Caco-2 (cell line): Measurements from ENCODE around the gene PGC. TPM values are rescaled to one million over a fixed set of nuclear protein-coding genes. Genes with fewer than 3 reads are reported as not detected.

ENCODE experiments used
- BruUV-seq: library from RNA; stranded (reverse); fragments of 400-500 nt; replicated peaks from 2 replicates; lab custom pipeline; 2021; lab: Mats Ljungman, UMichigan
- CTCF ChIA-PET: fragments of 300-600 bp; sonication (Branson Sonifier 250); formaldehyde crosslinking; loops from one replicate; lab custom pipeline; 2022; ENCODE audit warnings: antibody characterized with exemption; lab: Charles Lee
- POLR2A ChIA-PET: fragments of 300-600 bp; sonication (Branson Sonifier 250); formaldehyde crosslinking; loops from one replicate; lab custom pipeline; 2022; ENCODE audit warnings: antibody characterized with exemption; lab: Charles Lee
- DNase-seq, 2 experiments: peaks; one replicate each; pipeline versions ENCODE4 v3.0.0 to v3.0.0-alpha.2; 2020 to 2022
- H3K27me3 ChIP-seq: replicated peaks from 2 replicates; pipeline ENCODE4 v1.6.0; 2011; ENCODE audit warnings: low read length; ENCODE audit not compliant: control insufficient read depth, insufficient read depth
- H3K36me3 ChIP-seq: 2 replicates; pipeline ENCODE4 v1.5.1; 2011; ENCODE audit warnings: low read length; ENCODE audit not compliant: control insufficient read depth, insufficient read depth
- H3K4me1 ChIP-seq: fragments of 250-450 bp; sonication (Bioruptor Pico); 2 replicates; pipeline ENCODE4 v1.5.1; 2020; ENCODE audit warnings: mild to moderate bottlenecking
- H3K4me3 ChIP-seq: 2 replicates; pipeline ENCODE4 v1.5.1; 2011; ENCODE audit warnings: low read depth, mild to moderate bottlenecking, control low read depth, low read length
- H3K9me3 ChIP-seq: fragments of 250-450 bp; sonication (Bioruptor Pico); 2 replicates; pipeline ENCODE4 v1.5.1; 2020; ENCODE audit warnings: mild to moderate bottlenecking, moderate library complexity
- H3K27ac Mint-ChIP-seq: one replicate; pipeline ENCODE4 v1.8.0; 2022; ENCODE audit warnings: mixed read lengths; ENCODE audit not compliant: unreplicated experiment
- H3K27me3 Mint-ChIP-seq: one replicate; pipeline ENCODE4 v1.8.0; 2022; ENCODE audit warnings: mixed read lengths; ENCODE audit not compliant: insufficient read depth, unreplicated experiment
- H3K36me3 Mint-ChIP-seq: one replicate; pipeline ENCODE4 v1.8.0; 2022; ENCODE audit warnings: mild to moderate bottlenecking, mixed read lengths; ENCODE audit not compliant: insufficient read depth, unreplicated experiment
- H3K4me1 Mint-ChIP-seq: one replicate; pipeline ENCODE4 v1.8.0; 2022; ENCODE audit warnings: low read depth, mixed read lengths; ENCODE audit not compliant: unreplicated experiment
- H3K4me3 Mint-ChIP-seq: one replicate; pipeline ENCODE4 v1.8.0; 2022; ENCODE audit warnings: mild to moderate bottlenecking, moderate library complexity, mixed read lengths; ENCODE audit not compliant: unreplicated experiment
- H3K9me3 Mint-ChIP-seq: one replicate; pipeline ENCODE4 v1.8.0; 2022; ENCODE audit warnings: mixed read lengths; ENCODE audit not compliant: unreplicated experiment
- CTCF ChIP-seq, 2 experiments: fragments of 200-600 bp in 1 of 2; IDR thresholded peaks; 1 replicate in 1 of 2; 2 replicates in 1 of 2; pipeline versions ENCODE4 v1.5.1 to v1.8.0; 2011 to 2022; ENCODE audit warnings: antibody characterized with exemption in 1 of 2, control low read depth in 1 of 2, inconsistent platforms in 1 of 2, low read depth in 1 of 2, low read length in 1 of 2, mild to moderate bottlenecking in 1 of 2, moderate library complexity in 1 of 2; ENCODE audit not compliant: insufficient read depth in 1 of 2, severe bottlenecking in 1 of 2, unreplicated experiment in 1 of 2
- intact Hi-C: fragments of 100-400 bp; cut with micrococcal nuclease; formaldehyde crosslinking; loops from one replicate; pipeline ENCODE4 v1.10.0; 2022; ENCODE audit not compliant: unreplicated experiment
- total RNA-seq: library from RNA; stranded (reverse); gene quantifications from 2 replicates; pipeline ENCODE4 v1.2.3, GENCODE V29; 2022

Gene PGC
- total RNA-seq, 1 experiment from 2014 or later, result 12.2 TPM

GRCh38 chr6:41771058-41771983 is 24.1 kb upstream of the PGC start:
- ChIA-PET CTCF (no interaction called here), POLR2A (no interaction called here)
- peaks cover 2% of the 10 kb centered on the region; the same call in 1 of the 2 replicates for H3K36me3 ChIP-seq
- H3K9me3 ChIP-seq, result no peaks in the 10 kb centered on the region
- BruUV-seq, result no TSS peak
- intact Hi-C loops, result no loop called here
- Mint-ChIP-seq H3K9me3 (no peaks in the 10 kb centered on the region), H3K4me1 (peaks cover 6% of the 10 kb centered on the region), H3K27me3 (no peaks in the 10 kb centered on the region), H3K27ac (no peak overlapping the region), H3K36me3 (peaks cover 17% of the 10 kb centered on the region), H3K4me3 (no peak overlapping the region)
- no peak overlapping the region for H3K4me3 ChIP-seq
- H3K4me1 ChIP-seq, result peaks cover 31% of the 10 kb centered on the region
- no peak for DNase-seq
- TF ChIP-seq CTCF (IDR thresholded peaks at IDR 0.05; ENCODE audit: insufficient read depth in 1 of 2, low read depth in 1 of 2, low read length in 1 of 2, severe bottlenecking in 1 of 2, unreplicated experiment in 1 of 2), result no peak
- H3K27me3 ChIP-seq, result no peaks in the 10 kb centered on the region

GRCh38 chr6:41770381-41771057 is 23.3 kb upstream of the PGC start:
- no peak overlapping the region for H3K27ac Mint-ChIP-seq
- intact Hi-C loops, result no loop called here

More at GRCh38 chr6:41770381-41771057, 23.3 kb upstream of the PGC start:
- H3K4me3 ChIP-seq, result no peak overlapping the region
- TF ChIP-seq CTCF (IDR thresholded peaks at IDR 0.05; ENCODE audit: insufficient read depth in 1 of 2, low read depth in 1 of 2, low read length in 1 of 2, severe bottlenecking in 1 of 2, unreplicated experiment in 1 of 2), result no peak
- ChIA-PET CTCF (no interaction called here), POLR2A (no interaction called here)
- no TSS peak for BruUV-seq
- H3K4me3 Mint-ChIP-seq, result no peak overlapping the region
- no peaks in the 10 kb centered on the region for H3K27me3 ChIP-seq
- no peaks in the 10 kb centered on the region for H3K9me3 ChIP-seq
- H3K4me1 ChIP-seq, result peaks cover 32% of the 10 kb centered on the region
- DNase-seq, result no peak
- peaks cover 6% of the 10 kb centered on the region for H3K4me1 Mint-ChIP-seq
- H3K27me3 Mint-ChIP-seq, result no peaks in the 10 kb centered on the region
- H3K9me3 Mint-ChIP-seq, result no peaks in the 10 kb centered on the region
- H3K36me3 ChIP-seq, result peaks cover 2% of the 10 kb centered on the region; the same call in 1 of the 2 replicates
- peaks cover 17% of the 10 kb centered on the region for H3K36me3 Mint-ChIP-seq
